ENCODE measurements around the gene OR5K4. TPM values are rescaled to one million over a fixed set of nuclear protein-coding genes. Genes with fewer than 3 reads are reported as not detected.
A peak's percentile ranks its signal among the peaks of the same experiment; 100 is the strongest.

The OR5K4 gene
- total and polyA plus RNA-seq, 2 donors from 2014 or later, result not detected

DNA sequence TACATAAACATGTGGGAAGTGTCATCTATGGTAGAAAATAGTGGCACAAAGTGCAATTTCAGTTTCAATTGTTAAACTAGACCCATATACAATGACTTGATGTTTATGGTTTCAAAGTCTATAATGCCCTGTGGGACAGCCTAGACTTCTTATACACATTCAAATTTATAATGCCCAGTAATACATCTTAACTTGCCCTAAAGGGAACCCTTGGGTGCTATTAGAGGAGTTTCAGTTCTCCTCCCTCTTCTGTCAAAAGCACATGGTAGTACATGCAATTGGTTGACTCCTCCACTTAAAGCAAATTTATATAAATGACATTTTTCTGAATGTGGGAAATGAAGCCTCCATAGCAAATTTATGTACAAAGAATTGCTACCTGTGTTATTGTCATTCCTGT lies 30.2 kb upstream of the OR5K4 start:
- H3K4me1 ChIP-seq (ENCODE audit: control insufficient read depth in 2 of 3, insufficient read depth in 2 of 3, low read depth in 1 of 3, low read length in 3 of 3), result no peaks in the 10 kb centered on the region
- H3K27ac ChIP-seq (ENCODE audit: low read depth in 2 of 2, low read length in 2 of 2), result no peak overlapping the region
- no peaks in the 10 kb centered on the region for H3K9me3 ChIP-seq (ENCODE audit: control insufficient read depth in 2 of 3, insufficient read depth in 1 of 3, low read length in 3 of 3)
- no peaks in the 10 kb centered on the region for H3K27me3 ChIP-seq (ENCODE audit: control insufficient read depth, insufficient read depth, low read length)
- H3K9ac ChIP-seq (ENCODE audit: low read length in 3 of 3), result no peak overlapping the region
- no peaks in the 10 kb centered on the region for H3K36me3 ChIP-seq (ENCODE audit: control insufficient read depth in 2 of 3, insufficient read depth in 3 of 3, low read length in 3 of 3)
- FAIRE-seq (no peak), DNase-seq (no peak)
- TF ChIP-seq, protein P1, sequence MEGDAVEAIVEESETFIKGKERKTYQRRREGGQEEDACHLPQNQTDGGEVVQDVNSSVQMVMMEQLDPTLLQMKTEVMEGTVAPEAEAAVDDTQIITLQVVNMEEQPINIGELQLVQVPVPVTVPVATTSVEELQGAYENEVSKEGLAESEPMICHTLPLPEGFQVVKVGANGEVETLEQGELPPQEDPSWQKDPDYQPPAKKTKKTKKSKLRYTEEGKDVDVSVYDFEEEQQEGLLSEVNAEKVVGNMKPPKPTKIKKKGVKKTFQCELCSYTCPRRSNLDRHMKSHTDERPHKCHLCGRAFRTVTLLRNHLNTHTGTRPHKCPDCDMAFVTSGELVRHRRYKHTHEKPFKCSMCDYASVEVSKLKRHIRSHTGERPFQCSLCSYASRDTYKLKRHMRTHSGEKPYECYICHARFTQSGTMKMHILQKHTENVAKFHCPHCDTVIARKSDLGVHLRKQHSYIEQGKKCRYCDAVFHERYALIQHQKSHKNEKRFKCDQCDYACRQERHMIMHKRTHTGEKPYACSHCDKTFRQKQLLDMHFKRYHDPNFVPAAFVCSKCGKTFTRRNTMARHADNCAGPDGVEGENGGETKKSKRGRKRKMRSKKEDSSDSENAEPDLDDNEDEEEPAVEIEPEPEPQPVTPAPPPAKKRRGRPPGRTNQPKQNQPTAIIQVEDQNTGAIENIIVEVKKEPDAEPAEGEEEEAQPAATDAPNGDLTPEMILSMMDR (IDR thresholded peaks at IDR 0.05; ENCODE audit: borderline replicate concordance, extremely low read depth, insufficient read depth), result no peak
- H3K4me3 ChIP-seq (ENCODE audit: low read length in 3 of 3), result no peak overlapping the region
- intact Hi-C loops (cut with DNase I), result loop anchor here (10.0 kb wide), 1 partner anchor 279 kb away; no protein-coding TSS in a partner anchor

- H3K9ac ChIP-seq (ENCODE audit: low read length in 3 of 3), result no peak overlapping the region
- H3K4me3 ChIP-seq (ENCODE audit: low read length in 3 of 3), result no peak overlapping the region
- no peaks in the 10 kb centered on the region for H3K4me1 ChIP-seq (ENCODE audit: control insufficient read depth in 2 of 3, insufficient read depth in 2 of 3, low read depth in 1 of 3, low read length in 3 of 3)
- no peaks in the 10 kb centered on the region for H3K9me3 ChIP-seq (ENCODE audit: control insufficient read depth in 2 of 3, insufficient read depth in 1 of 3, low read length in 3 of 3)
- H3K27me3 ChIP-seq (ENCODE audit: control insufficient read depth, insufficient read depth, low read length), result no peaks in the 10 kb centered on the region
- TF ChIP-seq, protein P1 (IDR thresholded peaks at IDR 0.05; ENCODE audit: borderline replicate concordance, extremely low read depth, insufficient read depth), result no peak
- intact Hi-C loops (cut with DNase I), result loop anchor here (10.0 kb wide), 1 partner anchor 280 kb away; no protein-coding TSS in a partner anchor
- H3K27ac ChIP-seq (ENCODE audit: low read depth in 2 of 2, low read length in 2 of 2), result no peak overlapping the region
- no peak for FAIRE-seq
- no peaks in the 10 kb centered on the region for H3K36me3 ChIP-seq (ENCODE audit: control insufficient read depth in 2 of 3, insufficient read depth in 3 of 3, low read length in 3 of 3)
- DNase-seq, result no peak
Measured at GRCh38 chr3:98325055-98325454, 28.6 kb upstream of the OR5K4 start.

GRCh38 chr3:98326105-98326893 lies 27.4 kb upstream of the OR5K4 start:
- Histone ChIP-seq H3K9me3 (ENCODE audit: control insufficient read depth in 2 of 3, insufficient read depth in 1 of 3, low read length in 3 of 3) (no peaks in the 10 kb centered on the region), H3K4me1 (ENCODE audit: control insufficient read depth in 2 of 3, insufficient read depth in 2 of 3, low read depth in 1 of 3, low read length in 3 of 3) (no peaks in the 10 kb centered on the region), H3K4me3 (ENCODE audit: low read length in 3 of 3) (no peak overlapping the region), H3K9ac (ENCODE audit: low read length in 3 of 3) (no peak overlapping the region), H3K27me3 (ENCODE audit: control insufficient read depth, insufficient read depth, low read length) (no peaks in the 10 kb centered on the region), H3K36me3 (ENCODE audit: control insufficient read depth in 2 of 3, insufficient read depth in 3 of 3, low read length in 3 of 3) (no peaks in the 10 kb centered on the region), H3K27ac (ENCODE audit: low read depth in 2 of 2, low read length in 2 of 2) (no peak overlapping the region)
- intact Hi-C loops (cut with DNase I), result loop anchor here (10.0 kb wide), 1 partner anchor 281 kb away; no protein-coding TSS in a partner anchor
- FAIRE-seq (no peak), DNase-seq (peak in 1 of 5 donors; percentile 33)
- TF ChIP-seq, protein P1 (IDR thresholded peaks at IDR 0.05; ENCODE audit: borderline replicate concordance, extremely low read depth, insufficient read depth), result no peak
